Sigmoid colon (tissue), 7 donors: Measurements from ENCODE around the gene BPNT1. TPM values are rescaled to one million over a fixed set of nuclear protein-coding genes. Genes with fewer than 3 reads are reported as not detected.

Source experiments
- DNase-seq: peaks from one replicate; pipeline ENCODE4 v3.0.0-alpha.2; 2019
- H3K27ac ChIP-seq, 4 donors: fragments of 200-600 bp; sonication (generic); one replicate each; pipeline ENCODE4 v1.5.1; 2016 to 2019; ENCODE audit warnings: mild to moderate bottlenecking in 1 of 4
- H3K27me3 ChIP-seq, 3 donors: fragments of 200-600 bp; sonication (generic); one replicate each; pipeline ENCODE4 v1.5.1; 2019; ENCODE audit warnings: mild to moderate bottlenecking in 1 of 3
- H3K36me3 ChIP-seq, 4 donors: fragments of 200-600 bp; sonication (generic); one replicate each; pipeline ENCODE4 v1.5.1; 2016 to 2019
- H3K4me1 ChIP-seq, 4 donors: fragments of 200-600 bp; sonication (generic); one replicate each; pipeline ENCODE4 v1.5.1; 2017 to 2019
- H3K4me3 ChIP-seq, 4 donors: fragments of 200-600 bp; sonication (generic); one replicate each; pipeline ENCODE4 v1.5.1; 2017 to 2019; ENCODE audit warnings: mild to moderate bottlenecking in 2 of 4, moderate library complexity in 1 of 4
- H3K9me3 ChIP-seq, 4 donors: fragments of 200-600 bp in 3 of 4; sonication (generic) in 3 of 4; one replicate each; pipeline versions ENCODE4 v1.5.1 to v1.6.1; 2013 to 2019
- CTCF ChIP-seq, 4 experiments: fragments of 450-650 bp in 3 of 4; fragments of 200-600 bp in 1 of 4; IDR thresholded peaks; one replicate each; pipeline ENCODE4 v1.5.1; 2016 to 2019; ENCODE audit warnings: antibody characterized with exemption in 4 of 4, mild to moderate bottlenecking in 3 of 4, moderate library complexity in 2 of 4
- EP300 ChIP-seq, 4 donors: sonication (generic); formaldehyde crosslinking; IDR thresholded peaks; one replicate each; pipeline ENCODE4 v1.6.1; 2017; ENCODE audit warnings: antibody characterized with exemption in 4 of 4
- POLR2A ChIP-seq, 2 donors: fragments of 450-650 bp; IDR thresholded peaks; one replicate each; pipeline ENCODE4 v1.6.1; 2016; ENCODE audit warnings: antibody characterized with exemption in 2 of 2, mild to moderate bottlenecking in 2 of 2, moderate library complexity in 2 of 2
- POLR2AphosphoS5 ChIP-seq, 4 donors: sonication (generic); formaldehyde crosslinking; IDR thresholded peaks; one replicate each; pipeline ENCODE4 v1.6.1; 2017; ENCODE audit warnings: antibody characterized with exemption in 4 of 4
- WGBS, 2 donors: extraction: QIAGEN DNeasy Blood & Tissue Kit; methylation state at CpG; one replicate each; pipeline ENCODE4 v1.1.7; 2013; 5-methylcytosine and 5-hydroxymethylcytosine counted together
- intact Hi-C: fragments of 100-400 bp; cut with DNase I; formaldehyde crosslinking; loops from one replicate; pipeline ENCODE4 v1.15.1; 2023
- polyA plus RNA-seq, 3 donors: library from polyadenylated mRNA; stranded (reverse); fragments of 200-250 nt; gene quantifications; one replicate each; pipeline ENCODE4 v1.2.3, GENCODE V29; 2013
- small RNA-seq, 3 donors: library from RNA; depleted of rRNA; stranded (forward); fragments of <200 nt; gene quantifications; one replicate each; pipeline ENCODE3, GENCODE V24; 2016
- total RNA-seq, 4 donors: library from RNA; depleted of rRNA; stranded (reverse); fragments of >200 nt; gene quantifications; one replicate each; pipeline ENCODE4 v1.1.0, GENCODE V29; 2016
- donor health status: healthy with polysubstance abuse.
- donor health status: Bipolar disorder and iron deficiency.
- donor health status: healthy.

BPNT1 gene
- total and polyA plus RNA-seq, 7 donors = 13.3 to 92.9 (median 19.7) TPM

GRCh38 chr1:220012259-220012658 is 77.3 kb downstream of the BPNT1 start:
- peaks cover 0 to 16% (median 4%) of the 10 kb centered on the region in 4 donors for H3K4me1 ChIP-seq
- H3K4me3 ChIP-seq = no peak overlapping the region
- H3K9me3 ChIP-seq = no peaks in the 10 kb centered on the region
- no peaks in the 10 kb centered on the region for H3K27me3 ChIP-seq
- intact Hi-C loops = no loop called here
- TF ChIP-seq POLR2A (IDR thresholded peaks at IDR 0.05) (no peak), POLR2AphosphoS5 (IDR thresholded peaks at IDR 0.05) (no peak), EP300 (IDR thresholded peaks at IDR 0.05) (no peak), CTCF (IDR thresholded peaks at IDR 0.05) (no peak)
- 36 to 71% methylated on average over 3 of the region's 3 CpGs for WGBS, 2 donors
- peaks cover 5 to 76% (median 13%) of the 10 kb centered on the region in 4 donors for H3K36me3 ChIP-seq
- H3K27ac ChIP-seq = peak overlapping the region in 2 of 4 donors; percentile 13 to 61
- no peak for DNase-seq

- DNase-seq = no peak
- H3K9me3 ChIP-seq = no peaks in the 10 kb centered on the region
- TF ChIP-seq POLR2AphosphoS5 (IDR thresholded peaks at IDR 0.05) = no peak
- TF ChIP-seq EP300 (IDR thresholded peaks at IDR 0.05) = no peak
- no peak for TF ChIP-seq POLR2A (IDR thresholded peaks at IDR 0.05)
- TF ChIP-seq CTCF (IDR thresholded peaks at IDR 0.05) = no peak
- H3K36me3 ChIP-seq = peaks cover 9 to 76% (median 15%) of the 10 kb centered on the region in 4 donors
- H3K27me3 ChIP-seq = no peaks in the 10 kb centered on the region
- intact Hi-C loops = no loop called here
- no peak overlapping the region for H3K4me3 ChIP-seq
- no peak overlapping the region for H3K27ac ChIP-seq
- H3K4me1 ChIP-seq = peaks cover 0 to 16% (median 4%) of the 10 kb centered on the region in 4 donors
Measured at GRCh38 chr1:220011620-220012019, 78.0 kb downstream of the BPNT1 start.

Small RNA genes within 50 kb of the gene (small RNA-seq; reads per million reads assigned to genes)
- gene MIR194-1 (0.36 to 1.5 (median 0.87) reads per million in 3 donors), gene MIR215 (0.78 to 8.7 (median 4.7) reads per million in 3 donors)

Other genes starting within 250 kb of the BPNT1 start
- under 1 TPM in 1 of 4 donors, not detected in 3; 0.68 TPM for gene SLC30A10, start 161.2 kb downstream of the BPNT1 start, total RNA-seq
- gene SLC30A10, start 161.2 kb downstream of the BPNT1 start, polyA plus RNA-seq = 1 to 10 TPM; 2.4 to 7.9 (median 4.6) TPM
- 10 to 100 TPM; 30.5 to 51.0 (median 47.9) TPM for gene EPRS1, start 43.3 kb downstream of the BPNT1 start, total RNA-seq
- 10 to 100 TPM; 10.8 to 57.5 (median 13.2) TPM for gene EPRS1, start 43.3 kb downstream of the BPNT1 start, polyA plus RNA-seq
- 10 to 100 TPM; 43.7 to 57.1 (median 49.2) TPM for gene IARS2, start 4.3 kb upstream of the BPNT1 start, total RNA-seq
- 10 to 100 TPM; 21.3 to 51.6 (median 24.0) TPM for gene IARS2, start 4.3 kb upstream of the BPNT1 start, polyA plus RNA-seq
- gene RAB3GAP2, start 182.7 kb upstream of the BPNT1 start, total RNA-seq = 10 to 100 TPM; 22.7 to 31.6 (median 25.6) TPM
- 10 to 100 TPM in 1 of 3 donors, 1 to 10 TPM in 2; 3.0 to 10.2 (median 4.2) TPM for gene RAB3GAP2, start 182.7 kb upstream of the BPNT1 start, polyA plus RNA-seq